WERI-Rb-1 (cell line): ENCODE results near the gene SORBS1.
A peak's percentile ranks its signal among the peaks of the same experiment; 100 is the strongest.

Source experiments
- DNase-seq: peaks from one replicate; pipeline ENCODE4 v3.0.0-alpha.2; 2020
- H3K27ac ChIP-seq: fragments of 250-450 bp; sonication (Bioruptor Pico); 2 replicates; pipeline ENCODE4 v1.5.1; 2020; ENCODE audit warnings: mild to moderate bottlenecking, moderate library complexity
- H3K27me3 ChIP-seq: fragments of 250-450 bp; sonication (Bioruptor Pico); 2 replicates; pipeline ENCODE4 v1.5.1; 2021; ENCODE audit warnings: mild to moderate bottlenecking, low read depth, moderate library complexity; ENCODE audit not compliant: insufficient read depth, severe bottlenecking
- H3K36me3 ChIP-seq: fragments of 250-450 bp; sonication (Bioruptor Pico); 2 replicates; pipeline ENCODE4 v1.5.1; 2020; ENCODE audit warnings: mild to moderate bottlenecking, moderate library complexity
- H3K4me3 ChIP-seq: 2 replicates; pipeline ENCODE4 v1.5.1; 2011; ENCODE audit warnings: low read depth, mild to moderate bottlenecking, control low read depth, low read length
- H3K9me3 ChIP-seq: fragments of 250-450 bp; sonication (Bioruptor Pico); 2 replicates; pipeline ENCODE4 v1.5.1; 2021; ENCODE audit warnings: mild to moderate bottlenecking, moderate library complexity; ENCODE audit not compliant: severe bottlenecking
- TF ChIP-seq, protein P1 (sequence below): IDR thresholded peaks from 2 replicates; pipeline ENCODE4 v1.5.1; 2011; ENCODE audit warnings: low read depth, mild to moderate bottlenecking, control low read depth, inconsistent platforms, low read length

Gene SORBS1

GRCh38 chr10:95565336-95565735, 4.2 kb upstream of the SORBS1 start:
- TF ChIP-seq, protein P1, sequence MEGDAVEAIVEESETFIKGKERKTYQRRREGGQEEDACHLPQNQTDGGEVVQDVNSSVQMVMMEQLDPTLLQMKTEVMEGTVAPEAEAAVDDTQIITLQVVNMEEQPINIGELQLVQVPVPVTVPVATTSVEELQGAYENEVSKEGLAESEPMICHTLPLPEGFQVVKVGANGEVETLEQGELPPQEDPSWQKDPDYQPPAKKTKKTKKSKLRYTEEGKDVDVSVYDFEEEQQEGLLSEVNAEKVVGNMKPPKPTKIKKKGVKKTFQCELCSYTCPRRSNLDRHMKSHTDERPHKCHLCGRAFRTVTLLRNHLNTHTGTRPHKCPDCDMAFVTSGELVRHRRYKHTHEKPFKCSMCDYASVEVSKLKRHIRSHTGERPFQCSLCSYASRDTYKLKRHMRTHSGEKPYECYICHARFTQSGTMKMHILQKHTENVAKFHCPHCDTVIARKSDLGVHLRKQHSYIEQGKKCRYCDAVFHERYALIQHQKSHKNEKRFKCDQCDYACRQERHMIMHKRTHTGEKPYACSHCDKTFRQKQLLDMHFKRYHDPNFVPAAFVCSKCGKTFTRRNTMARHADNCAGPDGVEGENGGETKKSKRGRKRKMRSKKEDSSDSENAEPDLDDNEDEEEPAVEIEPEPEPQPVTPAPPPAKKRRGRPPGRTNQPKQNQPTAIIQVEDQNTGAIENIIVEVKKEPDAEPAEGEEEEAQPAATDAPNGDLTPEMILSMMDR, result no peak
- no peak overlapping the region; the same call in 1 of the 2 replicates for H3K27ac ChIP-seq
- no peak overlapping the region for H3K4me3 ChIP-seq
- no peaks in the 10 kb centered on the region for H3K36me3 ChIP-seq
- H3K27me3 ChIP-seq, result peaks cover under 1% of the 10 kb centered on the region
- no peaks in the 10 kb centered on the region for H3K9me3 ChIP-seq
- no peak for DNase-seq

- H3K4me3 ChIP-seq, result no peak overlapping the region
- DNase-seq, result no peak
- H3K36me3 ChIP-seq, result no peaks in the 10 kb centered on the region
- H3K27me3 ChIP-seq, result peaks cover 3% of the 10 kb centered on the region
- no peaks in the 10 kb centered on the region for H3K9me3 ChIP-seq
- TF ChIP-seq, protein P1, result no peak
- no peak overlapping the region for H3K27ac ChIP-seq
These were observed 3.1 kb upstream of the SORBS1 start for GRCh38 chr10:95564291-95564690.

GRCh38 chr10:95562341-95562965, 1.3 kb upstream of the SORBS1 start:
- Histone ChIP-seq H3K27ac (peak overlapping the region; percentile 57), H3K27me3 (peaks cover 3% of the 10 kb centered on the region), H3K9me3 (no peaks in the 10 kb centered on the region), H3K36me3 (no peaks in the 10 kb centered on the region), H3K4me3 (no peak overlapping the region)
- TF ChIP-seq, protein P1, result no peak
- peak; percentile 31 for DNase-seq

DNA sequence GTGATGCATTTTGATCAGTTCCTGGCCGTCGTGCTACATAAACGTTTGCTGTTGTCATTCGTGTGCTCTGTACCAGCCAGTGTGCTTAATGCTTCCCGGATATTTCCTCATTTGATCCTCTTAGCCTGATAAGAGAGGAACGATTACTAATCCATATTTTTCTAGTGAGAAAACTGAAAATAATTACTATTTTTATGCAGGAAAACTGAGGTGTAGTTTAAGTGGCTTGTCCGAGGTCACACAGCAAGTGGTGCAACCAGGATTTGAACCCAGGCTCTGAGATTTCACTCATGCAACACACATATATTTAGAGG, 650 bp upstream of the SORBS1 start:
- H3K9me3 ChIP-seq, result no peaks in the 10 kb centered on the region
- TF ChIP-seq, protein P1, result no peak
- peak overlapping the region; percentile 76 for H3K4me3 ChIP-seq
- H3K27me3 ChIP-seq, result peaks cover 3% of the 10 kb centered on the region
- DNase-seq, result no peak
- H3K36me3 ChIP-seq, result no peaks in the 10 kb centered on the region
- peak overlapping the region; percentile 57 for H3K27ac ChIP-seq

DNA sequence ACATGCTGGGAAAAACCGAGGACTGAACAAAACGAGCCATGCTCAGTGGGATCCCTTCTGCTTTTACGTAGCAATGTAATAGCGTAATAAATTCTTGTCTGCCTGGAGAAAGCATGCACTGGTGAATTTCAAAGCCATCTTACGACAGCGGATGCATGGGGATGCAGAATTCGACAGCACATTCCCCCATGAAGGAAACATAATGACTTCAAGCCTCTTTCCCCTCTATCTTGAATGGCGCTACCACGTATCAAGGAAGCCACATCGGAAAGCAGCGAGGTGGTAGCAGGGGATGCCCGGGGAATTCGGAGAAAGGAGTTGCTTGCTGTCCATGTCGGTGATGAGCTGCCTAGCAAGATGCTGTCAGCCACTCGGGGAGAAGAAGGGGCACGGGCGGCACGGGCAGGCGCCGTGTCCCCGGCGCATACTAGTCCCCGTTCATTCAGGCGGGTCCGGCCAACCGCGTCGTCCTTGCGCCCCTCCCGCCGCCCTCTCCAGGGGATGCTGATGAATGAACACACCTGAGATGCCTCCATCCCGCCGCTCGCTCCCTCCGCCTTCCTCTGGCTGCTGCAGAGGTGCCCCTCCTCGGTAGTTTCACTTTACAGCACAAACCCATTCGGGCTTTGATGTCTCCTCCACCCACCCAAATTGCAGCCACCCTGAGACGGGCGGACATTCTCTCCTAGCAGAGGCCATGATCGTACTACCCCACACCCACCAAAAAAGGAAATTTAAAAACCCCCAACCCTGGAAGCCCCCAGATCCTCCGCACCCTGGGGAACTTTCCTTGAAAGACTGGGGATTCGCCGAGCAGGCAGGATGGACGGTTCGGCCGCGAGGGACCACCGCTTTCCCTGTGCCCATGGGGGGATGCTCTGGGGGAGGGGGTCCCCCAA, 644 bp downstream of the SORBS1 start:
- H3K4me3 ChIP-seq, result peak overlapping the region; percentile 76
- DNase-seq, result peak; percentile 30

More for the DNA sequence above, 644 bp downstream of the SORBS1 start:
- Histone ChIP-seq H3K27ac (no peak overlapping the region), H3K9me3 (no peaks in the 10 kb centered on the region), H3K27me3 (peaks cover 3% of the 10 kb centered on the region), H3K36me3 (no peaks in the 10 kb centered on the region)
- TF ChIP-seq, protein P1, result no peak
